SU-DHL-6 (cell line): ENCODE results near the gene MADD.

Source experiments
- CTCF ChIP-seq: fragments of 200-600 bp; sonication (generic); IDR thresholded peaks from one replicate; pipeline ENCODE4 v1.5.1; 2017; ENCODE audit warnings: antibody characterized with exemption, mild to moderate bottlenecking, low read length, moderate library complexity; ENCODE audit not compliant: insufficient read depth, poor library complexity, severe bottlenecking
- EZH2phosphoT487 ChIP-seq: fragments of 200-600 bp; sonication (generic), shearing (Covaris generic); conservative IDR thresholded peaks from 2 replicates; pipeline ENCODE4 v1.6.1; 2018; ENCODE audit warnings: mild to moderate bottlenecking, antibody characterized with exemption, low read length, moderate library complexity, mixed read lengths

GRCh38 chr11:47258317-47258902, 11.5 kb upstream of the MADD start:
- no peak for TF ChIP-seq CTCF
- TF ChIP-seq EZH2phosphoT487, result no peak
